ENCODE results near the gene HOXC9.

DNA sequence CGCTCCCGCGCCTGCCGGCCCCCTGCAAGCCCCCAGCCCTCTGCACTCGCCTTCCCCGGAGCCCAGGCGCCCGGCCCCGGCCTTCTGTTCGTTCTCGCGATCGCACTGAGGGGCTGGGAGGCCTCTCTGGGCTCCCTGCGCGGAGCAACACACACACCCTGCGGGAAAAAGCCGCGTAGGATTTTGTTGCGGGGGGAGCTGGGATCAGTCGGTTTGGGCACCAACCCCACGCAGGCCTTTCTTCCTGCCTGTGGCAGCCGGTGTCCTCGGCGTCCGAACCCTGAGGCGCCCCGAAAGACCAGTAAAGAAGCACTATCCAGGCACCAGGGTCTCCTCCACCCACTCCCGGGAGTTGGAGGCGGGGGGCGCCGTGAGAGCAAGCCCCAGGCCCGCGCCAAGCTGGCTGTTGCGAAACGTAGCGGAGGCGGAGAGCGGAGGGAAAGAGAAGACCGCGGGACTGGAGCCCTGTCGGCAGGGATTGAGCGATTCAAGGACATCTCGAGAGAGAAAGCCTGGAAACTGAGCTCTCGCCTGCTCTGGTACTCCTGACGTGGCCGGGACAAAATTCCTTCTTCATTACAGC is 31.0 kb downstream of the HOXC9 start:
- TF ChIP-seq, protein P1, sequence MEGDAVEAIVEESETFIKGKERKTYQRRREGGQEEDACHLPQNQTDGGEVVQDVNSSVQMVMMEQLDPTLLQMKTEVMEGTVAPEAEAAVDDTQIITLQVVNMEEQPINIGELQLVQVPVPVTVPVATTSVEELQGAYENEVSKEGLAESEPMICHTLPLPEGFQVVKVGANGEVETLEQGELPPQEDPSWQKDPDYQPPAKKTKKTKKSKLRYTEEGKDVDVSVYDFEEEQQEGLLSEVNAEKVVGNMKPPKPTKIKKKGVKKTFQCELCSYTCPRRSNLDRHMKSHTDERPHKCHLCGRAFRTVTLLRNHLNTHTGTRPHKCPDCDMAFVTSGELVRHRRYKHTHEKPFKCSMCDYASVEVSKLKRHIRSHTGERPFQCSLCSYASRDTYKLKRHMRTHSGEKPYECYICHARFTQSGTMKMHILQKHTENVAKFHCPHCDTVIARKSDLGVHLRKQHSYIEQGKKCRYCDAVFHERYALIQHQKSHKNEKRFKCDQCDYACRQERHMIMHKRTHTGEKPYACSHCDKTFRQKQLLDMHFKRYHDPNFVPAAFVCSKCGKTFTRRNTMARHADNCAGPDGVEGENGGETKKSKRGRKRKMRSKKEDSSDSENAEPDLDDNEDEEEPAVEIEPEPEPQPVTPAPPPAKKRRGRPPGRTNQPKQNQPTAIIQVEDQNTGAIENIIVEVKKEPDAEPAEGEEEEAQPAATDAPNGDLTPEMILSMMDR (IDR thresholded peaks at IDR 0.05) = no peak
- 0 out of 4 replicates have a peak, but pooled peaks of 1 of the 2 experiments have one; percentile 15 for TF ChIP-seq CEBPB (IDR thresholded peaks at IDR 0.05)
- TF ChIP-seq RCOR1 (IDR thresholded peaks at IDR 0.05; ENCODE audit: low read depth, low read length) = no peak
- TF ChIP-seq USF2 (IDR thresholded peaks at IDR 0.05) = no peak
- TF ChIP-seq RAD21 (conservative IDR thresholded peaks at IDR 0.05 in 1 of 2, IDR thresholded peaks at IDR 0.05 in 1 of 2) = no peak
- no peak for TF ChIP-seq MAX (IDR thresholded peaks at IDR 0.05)
- TF ChIP-seq POLR2A (IDR thresholded peaks at IDR 0.05; ENCODE audit: low read length) = no peak
- TF ChIP-seq, protein P2, sequence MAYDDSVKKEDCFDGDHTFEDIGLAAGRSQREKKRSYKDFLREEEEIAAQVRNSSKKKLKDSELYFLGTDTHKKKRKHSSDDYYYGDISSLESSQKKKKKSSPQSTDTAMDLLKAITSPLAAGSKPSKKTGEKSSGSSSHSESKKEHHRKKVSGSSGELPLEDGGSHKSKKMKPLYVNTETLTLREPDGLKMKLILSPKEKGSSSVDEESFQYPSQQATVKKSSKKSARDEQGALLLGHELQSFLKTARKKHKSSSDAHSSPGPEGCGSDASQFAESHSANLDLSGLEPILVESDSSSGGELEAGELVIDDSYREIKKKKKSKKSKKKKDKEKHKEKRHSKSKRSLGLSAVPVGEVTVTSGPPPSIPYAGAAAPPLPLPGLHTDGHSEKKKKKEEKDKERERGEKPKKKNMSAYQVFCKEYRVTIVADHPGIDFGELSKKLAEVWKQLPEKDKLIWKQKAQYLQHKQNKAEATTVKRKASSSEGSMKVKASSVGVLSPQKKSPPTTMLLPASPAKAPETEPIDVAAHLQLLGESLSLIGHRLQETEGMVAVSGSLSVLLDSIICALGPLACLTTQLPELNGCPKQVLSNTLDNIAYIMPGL (CRISPR knock-in tag; IDR thresholded peaks at IDR 0.05; ENCODE audit: borderline replicate concordance) = no peak
- TF ChIP-seq MAZ (IDR thresholded peaks at IDR 0.05; ENCODE audit: borderline replicate concordance, low read depth, low read length) = no peak
- TF ChIP-seq, protein P3, sequence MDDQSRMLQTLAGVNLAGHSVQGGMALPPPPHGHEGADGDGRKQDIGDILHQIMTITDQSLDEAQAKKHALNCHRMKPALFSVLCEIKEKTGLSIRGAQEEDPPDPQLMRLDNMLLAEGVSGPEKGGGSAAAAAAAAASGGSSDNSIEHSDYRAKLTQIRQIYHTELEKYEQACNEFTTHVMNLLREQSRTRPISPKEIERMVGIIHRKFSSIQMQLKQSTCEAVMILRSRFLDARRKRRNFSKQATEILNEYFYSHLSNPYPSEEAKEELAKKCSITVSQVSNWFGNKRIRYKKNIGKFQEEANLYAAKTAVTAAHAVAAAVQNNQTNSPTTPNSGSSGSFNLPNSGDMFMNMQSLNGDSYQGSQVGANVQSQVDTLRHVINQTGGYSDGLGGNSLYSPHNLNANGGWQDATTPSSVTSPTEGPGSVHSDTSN (IDR thresholded peaks at IDR 0.05) = no peak
